GM23338 (cell line): ENCODE data around the gene SEMA3C.

ENCODE experiments used
- CREB1 ChIP-seq: fragments of 250-450 bp; sonication (Bioruptor Pico); IDR thresholded peaks from 2 replicates; pipeline ENCODE4 v1.5.0; 2020; ENCODE audit warnings: low read depth, mild to moderate bottlenecking, moderate library complexity
- CTCF ChIP-seq, 2 experiments: fragments of 200-600 bp in 1 of 2; sonication (generic) in 1 of 2; conservative IDR thresholded peaks; 2 replicates each; pipeline versions ENCODE4 v1.5.1 to v1.6.1; 2016 to 2017; ENCODE audit warnings: antibody characterized with exemption in 2 of 2, low read depth in 2 of 2, mild to moderate bottlenecking in 2 of 2, moderate library complexity in 1 of 2
- ETS1 ChIP-seq: IDR thresholded peaks from 2 replicates; pipeline ENCODE4 v1.6.1; 2016; ENCODE audit warnings: antibody characterized with exemption
- EZH2 ChIP-seq: fragments of 200-600 bp; sonication (generic); IDR thresholded peaks from one replicate; pipeline ENCODE4 v1.8.0; 2017; ENCODE audit warnings: antibody characterized with exemption, mild to moderate bottlenecking, low read depth; ENCODE audit not compliant: unreplicated experiment
- EZH2phosphoT487 ChIP-seq: fragments of 200-600 bp; sonication (generic); IDR thresholded peaks from one replicate; pipeline ENCODE4 v1.8.1; 2018; ENCODE audit warnings: antibody characterized with exemption; ENCODE audit not compliant: unreplicated experiment
- JUNB ChIP-seq: IDR thresholded peaks from one replicate; pipeline ENCODE4 v1.6.1; 2016; ENCODE audit warnings: antibody characterized with exemption; ENCODE audit not compliant: unreplicated experiment
- NANOG ChIP-seq: IDR thresholded peaks from 2 replicates; pipeline ENCODE4 v1.6.1; 2016; ENCODE audit warnings: antibody characterized with exemption, borderline replicate concordance
- POLR2AphosphoS5 ChIP-seq: IDR thresholded peaks from 2 replicates; pipeline ENCODE4 v1.6.1; 2016; ENCODE audit warnings: antibody characterized with exemption, low read depth
- REST ChIP-seq: IDR thresholded peaks from one replicate; pipeline ENCODE4 v1.6.1; 2018; ENCODE audit warnings: antibody characterized with exemption; ENCODE audit not compliant: unreplicated experiment
- ZNF114 ChIP-seq: fragments of 250-450 bp; sonication (Bioruptor Pico); IDR thresholded peaks from 2 replicates; pipeline ENCODE4 v1.5.0; 2020; ENCODE audit warnings: mild to moderate bottlenecking, moderate library complexity
- ZNF331 ChIP-seq: fragments of 250-450 bp; sonication (Bioruptor Pico); IDR thresholded peaks from 2 replicates; pipeline ENCODE4 v1.5.0; 2020; ENCODE audit warnings: low read depth, mild to moderate bottlenecking, moderate library complexity
- ZNF462 ChIP-seq: fragments of 250-450 bp; sonication (Bioruptor Pico); IDR thresholded peaks from 2 replicates; pipeline ENCODE4 v1.5.0; 2020; ENCODE audit warnings: mild to moderate bottlenecking, moderate library complexity

GRCh38 chr7:80726666-80727065 is 192.2 kb downstream of the SEMA3C start:
- TF ChIP-seq CTCF (conservative IDR thresholded peaks at IDR 0.05; ENCODE audit: low read depth in 2 of 2) = no peak
- no peak for TF ChIP-seq EZH2phosphoT487
- TF ChIP-seq JUNB = no peak
- TF ChIP-seq EZH2 = no peak
- TF ChIP-seq NANOG = no peak
- TF ChIP-seq POLR2AphosphoS5 = no peak
- no peak for TF ChIP-seq REST
- TF ChIP-seq ETS1 = no peak
- no peak for TF ChIP-seq ZNF331 (CRISPR knock-in tag)
- no peak for TF ChIP-seq CREB1 (CRISPR knock-in tag)
- TF ChIP-seq ZNF114 = no peak
- TF ChIP-seq ZNF462 (CRISPR knock-in tag) = no peak
